PC-9 (cell line): ENCODE measurements around the gene SERPINF2.

Experiments used
- CTCF ChIP-seq: fragments of 200-600 bp; sonication (generic); conservative IDR thresholded peaks from 2 replicates; pipeline ENCODE4 v1.6.1; 2017; ENCODE audit warnings: mixed run types, antibody characterized with exemption, mild to moderate bottlenecking, moderate library complexity
- EZH2 ChIP-seq: fragments of 200-600 bp; sonication (generic); IDR thresholded peaks from 2 replicates; pipeline ENCODE4 v1.8.0; 2017; ENCODE audit warnings: antibody characterized with exemption, low read depth

GRCh38 chr17:1737531-1738291 is 5.0 kb upstream of the SERPINF2 start:
- TF ChIP-seq CTCF, result no peak
- no peak for TF ChIP-seq EZH2
